ENCODE data around the gene CLDN9.

The CLDN9 gene

GRCh38 chr16:3008690-3009037, 4.1 kb upstream of the CLDN9 start:
- TF ChIP-seq CTCF (IDR thresholded peaks at IDR 0.05; ENCODE audit: control extremely low read depth, extremely low read depth, low read depth, missing control alignments): no peak
- CTCF ChIA-PET: interaction anchor here (1.2 to 11.8 kb wide), 2 partner anchors 17 to 31 kb away, joined by 3 to 231 read pairs; partner anchors contain the start of genes CLDN6, HCFC1R1, THOC6 and TNFRSF12A
- POLR2A ChIA-PET: no interaction called here
- DNase-seq (ENCODE audit: extremely low spot score): no peak

GRCh38 chr16:3009568-3010390, 2.9 kb upstream of the CLDN9 start:
- CTCF ChIA-PET: interaction anchor here (1.2 to 11.8 kb wide), 2 partner anchors 16 to 25 kb away, joined by 3 to 231 read pairs; partner anchors contain the start of genes CLDN6, HCFC1R1, THOC6 and TNFRSF12A
- TF ChIP-seq CTCF (IDR thresholded peaks at IDR 0.05; ENCODE audit: control extremely low read depth, extremely low read depth, low read depth, missing control alignments): no peak
- DNase-seq (ENCODE audit: extremely low spot score): no peak
- POLR2A ChIA-PET: interaction anchor here (0.6 kb wide), 2 partner anchors 14 to 15 kb away, joined by 3 read pairs; partner anchors contain the start of genes HCFC1R1 and THOC6

- POLR2A ChIA-PET: interaction anchor here (0.6 kb wide), 1 partner anchor 13 kb away, joined by 3 read pairs; the partner anchor contains the start of genes HCFC1R1 and THOC6
- CTCF ChIA-PET: interaction anchor here (1.2 to 11.8 kb wide), 3 partner anchors 15 to 26 kb away, joined by 3 to 231 read pairs (median 3); partner anchors contain the start of genes CLDN6, HCFC1R1, THOC6 and TNFRSF12A
- no peak for TF ChIP-seq CTCF (IDR thresholded peaks at IDR 0.05; ENCODE audit: control extremely low read depth, extremely low read depth, low read depth, missing control alignments)
- DNase-seq (ENCODE audit: extremely low spot score): no peak
Observed at GRCh38 chr16:3010510-3010909, 2.2 kb upstream of the CLDN9 start.

- TF ChIP-seq CTCF (IDR thresholded peaks at IDR 0.05; ENCODE audit: control extremely low read depth, extremely low read depth, low read depth, missing control alignments): no peak
- ChIA-PET POLR2A (interaction anchor here (0.7 kb wide), 1 partner anchor 851 kb away, joined by 8 read pairs; no protein-coding TSS in a partner anchor), CTCF (interaction anchor here (0.7 to 1.2 kb wide), 3 partner anchors 16 to 117 kb away, joined by 3 to 4 read pairs (median 3); no protein-coding TSS in a partner anchor)
- DNase-seq (ENCODE audit: extremely low spot score): no peak
Observed at GRCh38 chr16:3012246-3012645, 477 bp upstream of the CLDN9 start.

- POLR2A ChIA-PET: no interaction called here
- no peak for DNase-seq (ENCODE audit: extremely low spot score)
Observed at GRCh38 chr16:3013491-3013951, 798 bp downstream of the CLDN9 start.

More at GRCh38 chr16:3013491-3013951, 798 bp downstream of the CLDN9 start:
- no peak for TF ChIP-seq CTCF (IDR thresholded peaks at IDR 0.05; ENCODE audit: control extremely low read depth, extremely low read depth, low read depth, missing control alignments)
- CTCF ChIA-PET: no interaction called here

Data from GM10248 (cell line).